MM.1S (cell line): Measurements from ENCODE around the gene TRPM8.

Experiments used
- EZH2 ChIP-seq: fragments of 300-600 bp; sonication (generic); optimal IDR thresholded peaks from 2 replicates; pipeline ENCODE3; 2017; ENCODE audit warnings: low read depth, mild to moderate bottlenecking, antibody characterized with exemption, low read length, mixed read lengths
- EZH2phosphoT487 ChIP-seq: fragments of 300-600 bp; sonication (generic); IDR thresholded peaks from 2 replicates; pipeline ENCODE4 v1.6.1; 2018; ENCODE audit warnings: antibody characterized with exemption, low read length
- TF ChIP-seq, protein P1 (sequence below): fragments of 300-600 bp; sonication (generic); IDR thresholded peaks from 2 replicates; pipeline ENCODE4 v1.5.1; 2016; ENCODE audit warnings: antibody characterized with exemption, low read length, mixed read lengths

DNA sequence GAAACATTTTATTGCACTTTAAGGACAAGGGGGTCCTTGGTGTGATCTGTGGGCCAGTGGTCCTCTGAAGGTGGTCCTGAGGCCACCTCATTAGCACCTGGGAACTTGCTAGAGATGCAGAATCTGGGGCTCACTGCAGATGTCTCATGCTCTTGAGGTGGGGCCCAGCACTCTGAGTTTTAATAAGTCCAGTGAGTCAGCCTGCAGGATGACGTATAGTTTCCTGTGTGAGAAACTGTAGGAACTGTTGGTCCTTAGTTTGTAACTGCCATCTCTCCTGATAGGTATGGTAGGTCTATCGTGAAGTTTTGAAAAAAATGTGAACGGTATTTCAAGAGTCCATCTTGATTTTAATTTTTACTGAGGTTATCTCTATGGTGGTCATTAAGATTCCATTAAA is 2.8 kb downstream of the TRPM8 start:
- TF ChIP-seq, protein P1, sequence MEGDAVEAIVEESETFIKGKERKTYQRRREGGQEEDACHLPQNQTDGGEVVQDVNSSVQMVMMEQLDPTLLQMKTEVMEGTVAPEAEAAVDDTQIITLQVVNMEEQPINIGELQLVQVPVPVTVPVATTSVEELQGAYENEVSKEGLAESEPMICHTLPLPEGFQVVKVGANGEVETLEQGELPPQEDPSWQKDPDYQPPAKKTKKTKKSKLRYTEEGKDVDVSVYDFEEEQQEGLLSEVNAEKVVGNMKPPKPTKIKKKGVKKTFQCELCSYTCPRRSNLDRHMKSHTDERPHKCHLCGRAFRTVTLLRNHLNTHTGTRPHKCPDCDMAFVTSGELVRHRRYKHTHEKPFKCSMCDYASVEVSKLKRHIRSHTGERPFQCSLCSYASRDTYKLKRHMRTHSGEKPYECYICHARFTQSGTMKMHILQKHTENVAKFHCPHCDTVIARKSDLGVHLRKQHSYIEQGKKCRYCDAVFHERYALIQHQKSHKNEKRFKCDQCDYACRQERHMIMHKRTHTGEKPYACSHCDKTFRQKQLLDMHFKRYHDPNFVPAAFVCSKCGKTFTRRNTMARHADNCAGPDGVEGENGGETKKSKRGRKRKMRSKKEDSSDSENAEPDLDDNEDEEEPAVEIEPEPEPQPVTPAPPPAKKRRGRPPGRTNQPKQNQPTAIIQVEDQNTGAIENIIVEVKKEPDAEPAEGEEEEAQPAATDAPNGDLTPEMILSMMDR: no peak
- TF ChIP-seq EZH2: no peak
- no peak for TF ChIP-seq EZH2phosphoT487
